ENCODE data around the gene SH2D4B. TPM values are rescaled to one million over a fixed set of nuclear protein-coding genes. Genes with fewer than 3 reads are reported as not detected.

The SH2D4B gene
- total and polyA plus RNA-seq, 10 of the 15 experiments (the other 5 are each of a cell fraction or from before 2014, with no cell fraction given) = 0.04 to 0.21 (median 0.13) TPM; not detected in 5

DNA sequence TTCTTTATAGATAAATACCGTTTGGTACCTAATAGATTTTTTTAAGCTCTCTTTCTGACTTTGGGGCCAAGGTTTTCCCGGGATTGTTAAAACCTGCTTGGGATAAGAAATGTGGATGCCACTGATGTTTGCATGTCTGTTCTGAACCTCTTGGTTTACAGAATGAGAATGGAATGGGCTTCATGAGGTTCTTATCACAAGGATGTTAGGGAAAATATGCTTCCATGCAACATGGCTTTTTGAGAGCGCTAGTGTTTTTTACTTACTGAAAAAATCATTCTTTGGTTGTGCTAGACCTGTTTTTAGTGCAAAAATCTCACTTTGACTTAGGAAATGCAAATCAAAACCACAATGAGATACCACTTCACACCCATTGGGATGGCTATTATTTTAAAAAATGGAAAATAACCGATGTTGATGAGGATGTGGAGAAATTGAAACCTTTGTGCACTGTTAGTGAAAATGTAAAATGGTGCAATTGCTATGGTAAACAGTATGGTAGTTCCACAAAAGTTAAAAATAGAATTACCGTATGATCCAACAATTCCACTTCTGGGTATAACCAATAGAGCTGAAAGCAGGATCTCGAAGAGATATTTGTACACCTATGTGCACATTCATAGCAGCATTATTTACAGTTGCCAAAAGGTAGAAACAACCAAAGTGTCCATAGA lies 44.7 kb upstream of the SH2D4B start:
- H3K79me2 ChIP-seq (ENCODE audit: control insufficient read depth, insufficient read depth, low read length) = peaks cover 27% of the 10 kb centered on the region
- H3K27me3 ChIP-seq (replicated peaks in 1 of 2; ENCODE audit: control insufficient read depth in 2 of 2, insufficient read depth in 2 of 2, low read length in 1 of 2) = no peaks in the 10 kb centered on the region
- H3K4me3 ChIP-seq = peak overlapping the region; percentile 15; the same call in 1 of the 2 replicates
- in situ Hi-C loops (cut with MboI) = no loop called here
- ATAC-seq (peak; percentile 18), FAIRE-seq (no peak), DNase-seq (ENCODE audit: low read depth, low spot score) (no peak)
- TSS peak; percentile 25 for BruUV-seq (replicated peaks)
- no peaks in the 10 kb centered on the region; the same call in 2 of the 3 replicates for H3K9me3 ChIP-seq (replicated peaks; ENCODE audit: control insufficient read depth, insufficient read depth, low read length)
- peak overlapping the region; percentile 82 for H3K4me2 ChIP-seq (ENCODE audit: control insufficient read depth, insufficient read depth)
- no peak overlapping the region for H2AFZ ChIP-seq (ENCODE audit: control insufficient read depth, low read depth, low read length)
- ChIA-PET SMC1A (ENCODE audit: uncharacterized antibody, unreplicated experiment) (interaction anchor here (0.7 to 3.2 kb wide), 9 partner anchors 8 to 45 kb away, joined by 3 to 25 read pairs (median 5); no protein-coding TSS in a partner anchor), CTCF (interaction anchor here (1.4 to 2.9 kb wide), 5 partner anchors 12 to 49 kb away, joined by 3 to 19 read pairs (median 5); no protein-coding TSS in a partner anchor), POLR2A (interaction anchor here (0.6 to 3.4 kb wide), 6 partner anchors 8 to 37 kb away, joined by 3 to 30 read pairs (median 4); no protein-coding TSS in a partner anchor), RAD21 (ENCODE audit: unreplicated experiment) (interaction anchor here (0.7 to 3.8 kb wide), 9 partner anchors 10 to 40 kb away, joined by 3 to 16 read pairs (median 4); no protein-coding TSS in a partner anchor)
- WGBS (ENCODE audit: insufficient coverage, insufficient replicate concordance, low lambda C conversion rate, missing lambda C conversion rate) = 25% methylated on average over 6 of the region's 6 CpGs
- peaks cover 23% of the 10 kb centered on the region for H3K4me1 ChIP-seq (ENCODE audit: control insufficient read depth, insufficient read depth, low read length)
- intact Hi-C loops (cut with micrococcal nuclease; ENCODE audit: unreplicated experiment) = no loop called here
- peaks cover 6 to 16% of the 10 kb centered on the region in 2 experiments; a peak in 3 of 4 replicates for H3K36me3 ChIP-seq (ENCODE audit: control insufficient read depth in 2 of 2, insufficient read depth in 2 of 2, low read length in 1 of 2)
- peak overlapping the region; percentile 47 for H3K27ac ChIP-seq (ENCODE audit: control insufficient read depth, insufficient read depth)
- H3K9ac ChIP-seq (ENCODE audit: control insufficient read depth, insufficient read depth, low read length) = no peak overlapping the region
- H4K20me1 ChIP-seq (ENCODE audit: control insufficient read depth, insufficient read depth) = no peaks in the 10 kb centered on the region
- TF ChIP-seq MXI1 (IDR thresholded peaks at IDR 0.05; ENCODE audit: low read depth, low read length) (no peak), BACH1 (IDR thresholded peaks at IDR 0.05; ENCODE audit: borderline replicate concordance) (no peak), ATF7 (IDR thresholded peaks at IDR 0.05; ENCODE audit: low read depth) (peak; percentile 45; the same call in 1 of the 2 replicates), ZNF217 (IDR thresholded peaks at IDR 0.05) (peak; percentile 54; the same call in 1 of the 2 replicates), MTA2 (IDR thresholded peaks at IDR 0.05; ENCODE audit: low read depth) (peak; percentile 61), IKZF2 (IDR thresholded peaks at IDR 0.05) (peak; percentile 69 to 71; a peak in 3 of 4 replicates), RB1 (IDR thresholded peaks at IDR 0.05; ENCODE audit: borderline replicate concordance) (no peak), SP1 (IDR thresholded peaks at IDR 0.05; ENCODE audit: low read depth, low read length) (no peak), JUNB (IDR thresholded peaks at IDR 0.05) (peak; percentile 33; the same call in 1 of the 2 replicates), RELB (IDR thresholded peaks at IDR 0.05; ENCODE audit: low read depth) (peak; percentile 77), EED (IDR thresholded peaks at IDR 0.05; ENCODE audit: low read depth) (no peak), ZBTB33 (IDR thresholded peaks at IDR 0.05) (peak; percentile 93), SKIL (IDR thresholded peaks at IDR 0.05; ENCODE audit: low read depth, poor library complexity, severe bottlenecking) (peak; percentile 38), NFIC (IDR thresholded peaks at IDR 0.05; ENCODE audit: low read depth, low read length) (peak; percentile 51; the same call in 1 of the 2 replicates), IKZF1 (conservative IDR thresholded peaks at IDR 0.05) (peak; percentile 78)
